NB4 (cell line): Measurements from ENCODE around the gene ACTR8.
"Not testable (repeated sequence)": the region's sequence is repeated elsewhere in the genome, so short reads cannot be mapped to it uniquely, and the experiment has no call there.

Experiments used
- DNase-seq: peaks from one replicate; pipeline ENCODE4 v3.0.0; 2010; ENCODE audit warnings: low read depth
- H3K4me3 ChIP-seq: one replicate; pipeline ENCODE4 v1.5.1; 2011; ENCODE audit warnings: mild to moderate bottlenecking, low read depth, low read length, moderate library complexity
- MYC ChIP-seq: IDR thresholded peaks from 2 replicates; pipeline ENCODE4 v1.6.1; 2011; ENCODE audit warnings: low read depth, low read length
- POLR2A ChIP-seq: IDR thresholded peaks from 2 replicates; pipeline ENCODE4 v1.6.1; 2011; ENCODE audit warnings: mild to moderate bottlenecking; ENCODE audit not compliant: insufficient read length; ENCODE audit errors: extremely low read depth
- TF ChIP-seq, protein P1 (sequence below): IDR thresholded peaks from one replicate; pipeline ENCODE4 v1.5.1; 2012; ENCODE audit warnings: low read depth, low read length
- TF ChIP-seq, protein P2 (sequence below): IDR thresholded peaks from 2 replicates; pipeline ENCODE4 v1.6.1; 2011; ENCODE audit warnings: low read depth, low read length

The ACTR8 gene, protein sequence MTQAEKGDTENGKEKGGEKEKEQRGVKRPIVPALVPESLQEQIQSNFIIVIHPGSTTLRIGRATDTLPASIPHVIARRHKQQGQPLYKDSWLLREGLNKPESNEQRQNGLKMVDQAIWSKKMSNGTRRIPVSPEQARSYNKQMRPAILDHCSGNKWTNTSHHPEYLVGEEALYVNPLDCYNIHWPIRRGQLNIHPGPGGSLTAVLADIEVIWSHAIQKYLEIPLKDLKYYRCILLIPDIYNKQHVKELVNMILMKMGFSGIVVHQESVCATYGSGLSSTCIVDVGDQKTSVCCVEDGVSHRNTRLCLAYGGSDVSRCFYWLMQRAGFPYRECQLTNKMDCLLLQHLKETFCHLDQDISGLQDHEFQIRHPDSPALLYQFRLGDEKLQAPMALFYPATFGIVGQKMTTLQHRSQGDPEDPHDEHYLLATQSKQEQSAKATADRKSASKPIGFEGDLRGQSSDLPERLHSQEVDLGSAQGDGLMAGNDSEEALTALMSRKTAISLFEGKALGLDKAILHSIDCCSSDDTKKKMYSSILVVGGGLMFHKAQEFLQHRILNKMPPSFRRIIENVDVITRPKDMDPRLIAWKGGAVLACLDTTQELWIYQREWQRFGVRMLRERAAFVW

DNA sequence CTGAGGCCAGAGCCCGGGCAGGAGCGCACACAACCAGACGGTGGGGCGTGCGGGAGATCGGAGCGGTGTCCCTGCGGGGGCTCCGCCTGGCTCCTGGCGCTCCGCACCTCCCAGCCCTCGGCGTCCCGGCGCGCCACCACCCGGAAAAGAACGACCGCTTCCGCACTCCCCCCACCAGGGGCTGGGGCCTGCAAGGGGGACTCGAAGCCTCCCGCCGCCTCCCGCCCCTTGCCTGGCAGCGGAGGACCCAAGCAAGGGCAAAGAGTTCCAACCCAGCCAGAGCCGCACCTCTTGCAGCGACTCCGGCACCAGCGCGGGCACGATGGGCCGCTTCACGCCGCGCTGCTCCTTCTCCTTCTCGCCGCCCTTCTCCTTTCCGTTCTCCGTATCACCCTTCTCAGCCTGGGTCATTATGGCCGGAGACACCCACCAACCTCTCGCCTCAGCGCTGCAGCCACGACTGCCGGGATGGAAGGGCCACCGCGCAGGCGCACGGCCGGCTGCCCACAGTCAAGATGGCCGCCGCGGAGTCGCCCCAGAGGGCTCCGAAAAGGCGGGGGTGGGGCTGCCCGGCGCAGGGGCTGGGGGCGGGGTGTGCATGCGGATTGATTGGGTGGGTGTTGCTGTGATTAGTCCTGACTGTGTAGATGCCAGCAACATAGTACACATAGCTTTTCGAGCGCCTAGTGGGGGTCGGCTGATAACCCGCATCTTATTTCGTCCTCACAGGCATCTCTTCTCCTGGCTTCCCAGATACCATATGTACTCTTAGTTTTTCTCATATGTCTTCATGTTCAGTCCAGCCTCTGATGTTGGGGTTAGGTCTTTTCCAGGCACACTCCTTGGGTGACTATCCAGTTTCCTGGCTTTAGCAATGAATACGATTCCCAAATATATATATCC, at the start of gene ACTR8:
Gene ACTR8 (minus strand): TSS at position 462 of the 903 bp plus-strand sequence. CDS start 51 bp downstream, at position 411.
- TF ChIP-seq POLR2A (peak; percentile 80), MYC (0 out of 2 replicates have a peak, but pooled peaks have one; percentile 34)
- TF ChIP-seq, protein P1, sequence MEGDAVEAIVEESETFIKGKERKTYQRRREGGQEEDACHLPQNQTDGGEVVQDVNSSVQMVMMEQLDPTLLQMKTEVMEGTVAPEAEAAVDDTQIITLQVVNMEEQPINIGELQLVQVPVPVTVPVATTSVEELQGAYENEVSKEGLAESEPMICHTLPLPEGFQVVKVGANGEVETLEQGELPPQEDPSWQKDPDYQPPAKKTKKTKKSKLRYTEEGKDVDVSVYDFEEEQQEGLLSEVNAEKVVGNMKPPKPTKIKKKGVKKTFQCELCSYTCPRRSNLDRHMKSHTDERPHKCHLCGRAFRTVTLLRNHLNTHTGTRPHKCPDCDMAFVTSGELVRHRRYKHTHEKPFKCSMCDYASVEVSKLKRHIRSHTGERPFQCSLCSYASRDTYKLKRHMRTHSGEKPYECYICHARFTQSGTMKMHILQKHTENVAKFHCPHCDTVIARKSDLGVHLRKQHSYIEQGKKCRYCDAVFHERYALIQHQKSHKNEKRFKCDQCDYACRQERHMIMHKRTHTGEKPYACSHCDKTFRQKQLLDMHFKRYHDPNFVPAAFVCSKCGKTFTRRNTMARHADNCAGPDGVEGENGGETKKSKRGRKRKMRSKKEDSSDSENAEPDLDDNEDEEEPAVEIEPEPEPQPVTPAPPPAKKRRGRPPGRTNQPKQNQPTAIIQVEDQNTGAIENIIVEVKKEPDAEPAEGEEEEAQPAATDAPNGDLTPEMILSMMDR, result no peak
- TF ChIP-seq, protein P2, sequence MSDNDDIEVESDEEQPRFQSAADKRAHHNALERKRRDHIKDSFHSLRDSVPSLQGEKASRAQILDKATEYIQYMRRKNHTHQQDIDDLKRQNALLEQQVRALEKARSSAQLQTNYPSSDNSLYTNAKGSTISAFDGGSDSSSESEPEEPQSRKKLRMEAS, result no peak; the same call in 1 of the 2 replicates
- peak; percentile 89 for DNase-seq
- H3K4me3 ChIP-seq, result peak within 1 kb of the TSS; percentile 80

DNA sequence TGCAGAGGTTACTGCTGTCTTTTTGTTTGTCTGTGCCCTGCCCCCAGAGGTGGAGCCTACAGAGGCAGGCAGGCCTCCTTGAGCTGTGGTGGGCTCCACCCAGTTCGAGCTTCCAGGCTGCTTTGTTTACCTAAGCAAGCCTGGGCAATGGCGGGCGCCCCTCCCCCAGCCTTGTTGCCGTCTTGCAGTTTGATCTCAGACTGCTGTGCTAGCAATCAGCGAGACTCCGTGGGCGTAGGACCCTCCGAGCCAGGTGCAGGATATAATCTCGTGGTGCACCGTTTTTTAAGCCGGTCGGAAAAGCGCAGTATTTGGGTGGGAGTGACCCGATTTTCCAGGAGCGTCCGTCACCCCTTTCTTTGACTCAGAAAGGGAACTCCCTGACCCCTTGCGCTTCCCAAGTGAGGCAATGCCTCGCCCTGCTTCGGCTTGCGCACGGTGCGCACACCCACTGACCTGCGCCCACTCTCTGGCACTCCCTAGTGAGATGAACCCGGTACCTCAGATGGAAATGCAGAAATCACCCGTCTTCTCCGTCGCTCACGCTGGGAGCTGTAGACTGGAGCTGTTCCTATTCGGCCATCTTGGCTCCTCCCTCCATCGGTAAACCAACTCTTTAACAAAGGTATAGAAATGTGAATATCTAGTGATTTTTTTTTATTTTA, 45.4 kb upstream of the ACTR8 start:
- not testable (repeated sequence) for DNase-seq, H3K4me3 ChIP-seq

DNA sequence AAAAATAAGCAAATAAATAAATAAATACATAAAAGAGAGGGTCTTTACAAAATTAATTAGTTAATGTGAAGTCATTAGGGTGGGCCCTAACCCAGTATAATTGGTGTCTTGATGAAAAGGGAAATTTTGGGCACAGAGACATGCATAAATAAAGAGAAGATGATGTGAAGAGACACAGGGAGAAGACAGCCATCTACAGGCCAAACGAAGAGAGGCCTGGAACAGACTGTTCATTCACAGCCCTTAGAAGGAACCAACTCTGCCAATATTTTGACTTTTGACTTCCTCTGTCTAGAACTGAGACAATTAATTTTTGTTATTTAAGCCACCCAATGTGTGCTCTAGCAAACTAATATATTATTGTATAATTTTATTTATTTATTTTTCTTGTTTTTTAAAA, 39.3 kb upstream of the ACTR8 start:
- TF ChIP-seq, protein P1, result peak; percentile 38
- TF ChIP-seq, protein P2, result no peak
- no peak for TF ChIP-seq MYC
- DNase-seq, result peak; percentile 24
- H3K4me3 ChIP-seq, result no peak overlapping the region

DNA sequence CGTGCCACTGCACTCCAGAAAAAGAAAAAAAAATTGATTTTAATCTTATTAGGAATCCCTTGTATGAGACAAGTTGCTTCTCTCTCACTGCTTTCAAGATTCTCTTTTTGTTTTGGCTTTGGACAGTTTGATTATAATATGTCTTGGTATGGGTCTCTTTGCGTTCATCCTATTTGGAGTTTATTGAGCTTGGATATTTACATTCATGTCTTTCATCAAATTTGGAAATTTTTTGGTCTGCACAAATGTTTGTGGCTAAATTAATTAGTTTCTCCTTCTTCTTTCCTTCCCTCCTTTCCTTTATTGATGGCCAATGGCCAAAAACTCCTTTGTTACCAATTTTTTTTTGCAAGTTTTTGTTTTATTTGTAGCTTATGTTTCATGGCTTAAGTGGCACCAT, 37.8 kb upstream of the ACTR8 start:
- no peak overlapping the region for H3K4me3 ChIP-seq
- TF ChIP-seq MYC (no peak), POLR2A (no peak)
- TF ChIP-seq, protein P1, result no peak
- TF ChIP-seq, protein P2, result no peak
- no peak for DNase-seq

DNA sequence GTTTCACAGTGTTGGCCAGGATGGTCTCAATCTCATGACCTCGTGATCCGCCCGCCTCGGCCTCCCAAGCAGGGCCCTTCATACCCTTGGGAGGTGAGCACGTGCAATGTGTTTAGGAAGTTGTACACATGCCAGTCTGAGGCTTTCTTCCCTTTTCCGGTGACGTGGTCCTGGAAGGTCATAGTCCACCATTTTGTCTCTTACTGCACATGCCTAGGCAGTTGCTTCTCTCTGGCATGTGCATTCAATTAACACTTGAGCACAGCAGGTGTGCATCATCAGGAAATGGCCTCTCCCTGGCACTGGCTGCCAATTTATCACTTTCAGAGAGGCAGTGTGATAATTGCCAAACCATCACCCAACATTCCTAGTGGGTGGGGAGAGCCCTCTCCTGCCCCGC, 31.4 kb upstream of the ACTR8 start:
- DNase-seq, result no peak
- TF ChIP-seq, protein P2, result no peak
- TF ChIP-seq POLR2A, result no peak
- TF ChIP-seq, protein P1, result no peak
- no peak for TF ChIP-seq MYC
- H3K4me3 ChIP-seq, result no peak overlapping the region

DNA sequence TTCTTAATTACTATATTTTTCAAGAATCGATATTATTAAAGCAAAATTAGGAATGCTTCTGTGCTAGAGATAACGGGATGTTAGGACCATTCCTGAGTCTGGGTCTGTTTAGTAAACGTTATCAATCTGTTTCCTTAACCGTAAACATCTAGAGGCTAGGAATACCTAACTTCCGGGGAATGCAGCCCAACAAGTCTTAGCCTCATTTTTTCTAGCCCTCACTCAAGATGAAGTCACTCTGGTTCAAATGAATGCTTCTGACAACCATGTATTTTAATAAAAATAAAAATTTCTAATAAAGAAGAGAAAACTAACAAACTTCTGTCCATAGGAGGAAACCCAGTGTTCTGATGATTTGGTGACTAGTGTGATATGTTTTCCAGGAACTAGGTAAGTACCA, 20.8 kb upstream of the ACTR8 start:
- no peak overlapping the region for H3K4me3 ChIP-seq
- no peak for DNase-seq
- TF ChIP-seq POLR2A (no peak), MYC (no peak)
